Measurements from ENCODE around the gene HECTD4. TPM values are rescaled to one million over a fixed set of nuclear protein-coding genes. Genes with fewer than 3 reads are reported as not detected.

The HECTD4 gene
- total and polyA plus RNA-seq, 9 of the 15 experiments (the other 6 are each of a cell fraction or from before 2014, with no cell fraction given) = 3.5 to 33.3 (median 13.5) TPM

GRCh38 chr12:112122823-112123690, 259.2 kb downstream of the HECTD4 start (continued):
- no peak for TF ChIP-seq TSHZ1 (CRISPR knock-in tag; IDR thresholded peaks at IDR 0.05)
- TF ChIP-seq HBP1 (CRISPR knock-in tag; IDR thresholded peaks at IDR 0.05) = no peak
- TF ChIP-seq ETV6 (IDR thresholded peaks at IDR 0.05; ENCODE audit: borderline replicate concordance in 1 of 2, low read depth in 2 of 2, low read length in 1 of 2) = no peak
- TF ChIP-seq ETV6 (CRISPR knock-in tag; IDR thresholded peaks at IDR 0.05; ENCODE audit: borderline replicate concordance) = no peak
- TF ChIP-seq CAMTA2 (CRISPR knock-in tag; conservative IDR thresholded peaks at IDR 0.05) = no peak
- no peak for TF ChIP-seq FOXO4 (CRISPR knock-in tag; IDR thresholded peaks at IDR 0.05)
- TF ChIP-seq MLLT1 (IDR thresholded peaks at IDR 0.05) = 0 out of 4 replicates have a peak, but pooled peaks of 1 of the 2 experiments have one; percentile 12
- peak; percentile 77 for TF ChIP-seq NFIC (IDR thresholded peaks at IDR 0.05)
- no peak for TF ChIP-seq NR2C2 (CRISPR knock-in tag; IDR thresholded peaks at IDR 0.05)
- TF ChIP-seq NR2C2 (tag; IDR thresholded peaks at IDR 0.05) = peak; percentile 45
- peak; percentile 25; the same call in 1 of the 2 replicates for TF ChIP-seq EP300 (IDR thresholded peaks at IDR 0.05; ENCODE audit: low read length)

All from K562 (cell line).